Retinal pigment epithelial cell (primary cell): ENCODE measurements around the gene DUS1L.

Experiments used
- DNase-seq: peaks from one replicate; pipeline ENCODE4 v3.0.0-alpha.2; 2010; ENCODE audit warnings: low read depth
- H3K4me3 ChIP-seq: 2 replicates; pipeline ENCODE4 v1.5.1; 2011; ENCODE audit warnings: mild to moderate bottlenecking, low read length, control low read depth, moderate library complexity
- TF ChIP-seq, protein P1 (sequence below): conservative IDR thresholded peaks from 2 replicates; pipeline ENCODE4 v1.5.1; 2011; ENCODE audit warnings: low read depth, low read length, control low read depth, inconsistent platforms

DUS1L gene

DNA sequence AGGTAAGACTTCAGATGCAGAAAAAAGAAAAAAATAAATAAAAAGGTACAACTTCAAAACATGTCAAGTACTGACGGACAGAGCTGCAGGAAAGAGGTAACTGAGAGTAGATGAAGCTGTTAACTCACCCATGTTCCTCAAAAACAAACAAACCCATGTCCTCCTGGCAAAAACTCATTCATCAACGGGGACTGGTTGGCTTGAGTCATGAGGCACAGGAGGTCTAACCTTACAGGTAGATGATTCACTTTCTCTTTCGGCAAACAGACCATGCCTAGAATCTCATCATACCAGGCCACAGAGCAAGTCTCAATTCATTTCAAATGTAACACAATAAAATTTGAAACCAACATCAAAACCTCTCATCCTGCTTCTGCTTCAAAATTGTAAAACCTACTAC, 44.7 kb upstream of the DUS1L start:
- no peak overlapping the region for H3K4me3 ChIP-seq
- DNase-seq, result no peak
- TF ChIP-seq, protein P1, sequence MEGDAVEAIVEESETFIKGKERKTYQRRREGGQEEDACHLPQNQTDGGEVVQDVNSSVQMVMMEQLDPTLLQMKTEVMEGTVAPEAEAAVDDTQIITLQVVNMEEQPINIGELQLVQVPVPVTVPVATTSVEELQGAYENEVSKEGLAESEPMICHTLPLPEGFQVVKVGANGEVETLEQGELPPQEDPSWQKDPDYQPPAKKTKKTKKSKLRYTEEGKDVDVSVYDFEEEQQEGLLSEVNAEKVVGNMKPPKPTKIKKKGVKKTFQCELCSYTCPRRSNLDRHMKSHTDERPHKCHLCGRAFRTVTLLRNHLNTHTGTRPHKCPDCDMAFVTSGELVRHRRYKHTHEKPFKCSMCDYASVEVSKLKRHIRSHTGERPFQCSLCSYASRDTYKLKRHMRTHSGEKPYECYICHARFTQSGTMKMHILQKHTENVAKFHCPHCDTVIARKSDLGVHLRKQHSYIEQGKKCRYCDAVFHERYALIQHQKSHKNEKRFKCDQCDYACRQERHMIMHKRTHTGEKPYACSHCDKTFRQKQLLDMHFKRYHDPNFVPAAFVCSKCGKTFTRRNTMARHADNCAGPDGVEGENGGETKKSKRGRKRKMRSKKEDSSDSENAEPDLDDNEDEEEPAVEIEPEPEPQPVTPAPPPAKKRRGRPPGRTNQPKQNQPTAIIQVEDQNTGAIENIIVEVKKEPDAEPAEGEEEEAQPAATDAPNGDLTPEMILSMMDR, result no peak

DNA sequence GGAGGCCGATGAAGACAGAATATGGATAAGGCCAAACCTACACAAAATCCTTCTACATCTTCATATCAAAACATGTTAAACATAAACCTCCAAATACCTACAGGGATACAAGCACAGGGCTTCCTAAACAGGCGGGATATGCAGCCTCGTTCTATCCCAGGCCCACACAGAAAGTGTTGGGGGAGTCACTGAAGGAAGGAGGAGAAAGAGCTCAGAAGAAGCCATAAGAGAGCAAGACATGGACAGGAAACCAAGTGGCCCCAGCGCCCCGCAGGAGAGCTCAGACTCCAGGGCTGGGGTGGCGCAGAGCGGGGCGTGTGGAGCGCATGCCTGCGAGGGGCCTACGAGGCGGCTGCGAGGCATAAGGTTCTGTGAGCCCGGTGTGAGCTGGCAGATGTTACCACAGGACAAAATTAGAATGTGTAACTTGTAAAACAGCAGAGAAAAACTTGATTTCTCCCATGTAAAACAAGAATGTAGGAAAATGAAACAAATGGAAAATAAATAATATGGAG, 43.4 kb upstream of the DUS1L start:
- DNase-seq, result no peak
- H3K4me3 ChIP-seq, result no peak overlapping the region
- TF ChIP-seq, protein P1, result no peak

GRCh38 chr17:82108496-82108945, 42.9 kb upstream of the DUS1L start:
- no peak overlapping the region for H3K4me3 ChIP-seq
- no peak for DNase-seq
- TF ChIP-seq, protein P1, result no peak

- TF ChIP-seq, protein P1, result no peak
- no peak overlapping the region for H3K4me3 ChIP-seq
- DNase-seq, result no peak
Measured at GRCh38 chr17:82108038-82108437, 42.4 kb upstream of the DUS1L start.

DNA sequence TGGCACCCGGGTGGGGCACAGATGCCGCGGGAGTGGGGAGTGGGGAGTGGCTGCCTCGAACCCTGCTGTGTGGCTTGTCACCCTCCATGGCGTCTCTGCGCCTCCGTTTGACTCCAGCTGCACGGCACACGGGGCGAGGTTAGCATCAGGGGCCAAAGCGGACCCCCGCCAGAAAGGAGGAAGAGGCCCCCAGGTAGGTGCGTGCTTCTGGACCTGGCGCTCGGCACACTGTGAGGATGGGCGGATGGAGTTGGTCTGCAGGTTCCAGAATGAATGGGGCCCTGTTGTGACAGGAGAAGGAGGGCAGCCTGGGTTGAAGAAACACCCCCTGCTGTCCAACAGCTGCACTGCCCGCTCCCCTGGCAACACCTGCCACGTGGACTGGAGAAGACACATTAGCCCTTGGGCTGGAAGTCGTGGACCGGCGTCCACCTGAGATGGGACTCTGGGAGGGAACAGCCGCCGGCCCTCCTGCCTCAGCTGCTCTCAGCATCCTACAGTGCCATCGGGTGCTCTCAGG, 41.8 kb upstream of the DUS1L start:
- no peak for DNase-seq
- TF ChIP-seq, protein P1, result peak; percentile 43
- H3K4me3 ChIP-seq, result no peak overlapping the region

DNA sequence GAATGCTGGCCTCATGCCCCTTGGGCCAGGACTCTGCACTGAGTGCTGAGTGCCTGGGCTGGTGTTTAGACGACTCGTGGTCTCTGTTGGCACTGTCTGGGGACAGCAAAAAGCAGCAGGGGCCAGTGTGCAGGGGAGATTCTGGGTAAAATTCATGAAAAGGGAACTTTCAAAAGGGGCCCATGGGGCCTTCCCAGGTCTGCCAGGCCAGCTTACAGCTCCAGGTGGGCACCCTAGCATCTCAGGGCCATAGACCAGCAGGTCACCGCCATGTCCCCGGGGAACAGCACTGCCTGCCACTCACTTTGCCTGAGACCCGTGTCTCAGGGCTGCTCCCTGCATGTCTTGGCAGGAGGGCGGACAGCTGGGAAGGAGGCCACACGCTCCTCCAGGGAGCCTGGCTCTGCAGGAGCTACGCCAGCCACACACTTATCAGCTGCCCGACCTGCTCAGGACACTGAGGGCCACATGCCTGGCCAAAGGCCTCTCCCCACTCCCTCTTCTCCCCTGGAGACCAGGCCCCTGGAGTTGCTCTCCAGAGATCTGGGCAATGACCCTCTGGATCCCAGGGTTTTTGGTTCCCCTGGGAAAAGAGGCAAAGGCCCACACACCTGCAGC, 41.2 kb upstream of the DUS1L start:
- no peak overlapping the region for H3K4me3 ChIP-seq
- TF ChIP-seq, protein P1, result no peak
- no peak for DNase-seq

DNA sequence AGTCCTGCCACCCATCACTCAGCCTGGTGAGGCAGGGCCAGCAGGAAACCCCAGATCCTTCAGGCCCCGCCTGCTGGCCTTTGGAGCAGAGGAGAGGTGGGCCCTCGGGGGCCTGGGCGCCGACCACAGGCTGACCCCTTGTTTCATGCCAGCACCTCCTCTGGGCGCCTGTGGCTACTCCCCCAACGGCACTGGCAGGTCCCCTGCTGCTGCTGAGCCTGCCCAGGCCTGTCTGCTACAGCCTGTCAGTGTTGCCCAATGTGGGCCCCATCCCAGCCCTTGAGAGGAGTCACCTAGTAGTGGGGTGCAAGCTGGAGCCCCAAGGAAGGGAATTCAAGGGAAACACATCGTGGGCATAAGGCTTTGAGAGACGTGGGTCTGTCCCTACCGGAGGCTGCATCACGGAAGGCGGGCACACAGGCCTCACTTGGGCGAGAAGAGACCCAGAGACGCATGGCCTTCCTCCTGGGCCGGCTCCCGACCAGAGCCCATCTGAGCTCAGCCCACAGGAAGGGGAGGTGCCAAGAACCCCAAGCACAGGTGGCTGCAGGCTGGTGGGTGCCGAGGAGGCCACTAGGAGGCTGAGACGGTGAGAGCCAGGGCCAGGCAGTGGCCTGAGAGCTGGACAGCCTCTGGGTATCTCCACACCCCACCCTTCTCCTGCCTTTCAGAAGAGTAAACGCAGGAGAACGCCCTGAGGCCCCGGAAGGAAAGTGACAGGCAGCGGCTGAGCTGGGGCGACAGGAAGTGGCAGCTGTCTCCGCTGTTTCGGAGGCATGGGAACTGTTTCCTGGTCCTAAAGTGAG, 40.5 kb upstream of the DUS1L start:
- no peak for DNase-seq
- TF ChIP-seq, protein P1, result peak; percentile 57
- H3K4me3 ChIP-seq, result no peak overlapping the region
